Activated T-cell treated with anti-CD3 and anti-CD28 coated beads for 24 hours (primary cell): Measurements from ENCODE around the gene CFHR2.

Source experiments
- DNase-seq: peaks from one replicate; pipeline ENCODE4 v3.0.0-alpha.2; 2020; ENCODE audit warnings: low read depth

Gene CFHR2

DNA sequence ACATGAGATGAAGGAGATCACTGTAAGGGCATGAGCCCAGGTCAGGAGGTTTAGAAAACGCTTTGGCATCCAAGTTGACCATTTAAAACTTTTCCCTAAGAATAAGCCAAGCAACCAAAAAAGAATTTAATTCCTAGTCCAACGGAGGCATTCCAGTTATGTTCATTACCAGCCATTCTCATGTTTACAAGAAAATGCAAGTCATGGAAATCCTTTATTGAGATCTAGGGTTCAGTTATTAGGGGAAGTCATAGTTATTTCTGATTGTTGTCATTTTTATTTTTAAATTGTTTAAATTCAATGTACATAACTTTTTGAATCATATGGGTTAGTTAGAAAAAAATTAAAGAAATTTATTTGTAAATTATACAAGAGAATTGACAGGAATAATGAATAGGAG lies 58.3 kb downstream of the CFHR2 start:
- DNase-seq = no peak

DNA sequence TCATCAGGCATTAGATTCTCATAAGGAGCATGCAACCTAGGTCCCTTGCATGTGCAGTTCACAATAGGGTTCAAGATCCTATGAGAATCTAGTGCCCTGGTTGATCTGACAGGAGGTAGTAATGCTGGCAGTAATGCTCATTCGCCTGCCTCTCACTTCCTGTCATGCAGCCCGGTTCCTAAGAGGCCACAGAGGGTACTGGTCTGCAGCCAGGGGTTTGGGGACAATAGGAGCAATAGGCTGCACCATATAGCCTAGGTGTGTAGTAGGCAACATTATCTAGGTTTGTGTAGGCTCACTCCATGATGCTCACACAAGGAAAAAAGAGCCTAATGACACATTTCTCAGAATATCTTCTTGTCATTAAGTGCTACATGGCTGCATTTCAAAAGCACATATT lies 59.6 kb downstream of the CFHR2 start:
- DNase-seq = no peak

DNA sequence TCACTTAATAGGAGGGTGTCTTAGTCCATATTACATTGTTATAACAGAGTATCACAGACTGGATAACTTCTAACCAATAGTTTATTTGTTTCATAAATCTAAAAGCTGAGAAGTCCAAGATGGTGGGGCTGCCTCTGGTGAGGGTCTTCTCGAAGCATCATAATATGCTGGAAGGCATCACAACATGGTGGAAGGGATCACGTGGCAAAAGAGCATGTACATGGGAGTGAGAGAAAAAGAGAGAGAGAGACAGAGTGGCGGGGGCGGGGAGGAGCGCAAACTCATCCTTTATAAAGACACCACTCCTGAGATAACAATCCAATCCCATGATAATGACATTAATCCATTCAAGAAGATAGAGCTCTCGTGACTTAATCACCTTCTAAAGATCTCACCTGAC lies 65.3 kb downstream of the CFHR2 start:
- no peak for DNase-seq
